Tongue (tissue), 3 donors: ENCODE measurements around the gene VAPA. TPM values are rescaled to one million over a fixed set of nuclear protein-coding genes. Genes with fewer than 3 reads are reported as not detected.
A peak's percentile ranks its signal among the peaks of the same experiment; 100 is the strongest.

Experiments
- DNase-seq: peaks from one replicate; pipeline ENCODE4 v3.0.0-alpha.2; 2015
- small RNA-seq: library from RNA; depleted of rRNA; stranded (forward); fragments of <200 nt; gene quantifications from one replicate; pipeline ENCODE3, GENCODE V24; 2014; ENCODE audit warnings: low replicate concordance
- total RNA-seq: library from RNA; depleted of rRNA; stranded (reverse); fragments of >200 nt; gene quantifications from one replicate; pipeline ENCODE4 v1.2.3, GENCODE V29; 2014

The VAPA gene
- total RNA-seq, 1 donor from 2014 or later = 356 TPM

DNA sequence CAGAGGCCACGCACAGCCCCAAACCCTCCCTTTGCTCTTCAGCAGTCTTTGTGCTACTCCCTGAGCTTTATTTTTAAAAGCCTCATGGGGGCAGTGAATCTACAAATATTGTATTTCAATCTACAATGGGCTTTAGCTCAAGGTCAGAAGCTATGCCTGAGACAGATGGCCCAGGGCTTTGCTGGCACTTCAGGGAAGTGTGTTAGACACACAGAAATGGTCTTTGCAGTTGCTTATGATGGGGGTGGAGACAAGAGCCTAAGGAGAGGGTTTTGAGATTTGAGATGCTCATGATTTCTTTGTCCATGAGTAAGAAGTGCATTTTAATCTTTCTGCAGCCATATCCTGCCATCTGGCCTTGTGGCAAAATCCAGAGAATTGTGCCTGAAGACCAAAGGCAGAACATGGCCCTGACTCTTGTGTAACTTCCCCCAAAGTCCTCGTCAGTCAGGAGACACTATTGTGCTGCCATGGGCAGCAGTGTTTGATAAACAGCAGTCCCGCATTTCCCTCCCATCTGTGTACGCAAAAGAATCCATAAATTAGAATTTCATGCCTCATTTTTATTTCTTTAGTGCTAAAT lies 92.6 kb downstream of the VAPA start:
- DNase-seq = peak; percentile 53

DNA sequence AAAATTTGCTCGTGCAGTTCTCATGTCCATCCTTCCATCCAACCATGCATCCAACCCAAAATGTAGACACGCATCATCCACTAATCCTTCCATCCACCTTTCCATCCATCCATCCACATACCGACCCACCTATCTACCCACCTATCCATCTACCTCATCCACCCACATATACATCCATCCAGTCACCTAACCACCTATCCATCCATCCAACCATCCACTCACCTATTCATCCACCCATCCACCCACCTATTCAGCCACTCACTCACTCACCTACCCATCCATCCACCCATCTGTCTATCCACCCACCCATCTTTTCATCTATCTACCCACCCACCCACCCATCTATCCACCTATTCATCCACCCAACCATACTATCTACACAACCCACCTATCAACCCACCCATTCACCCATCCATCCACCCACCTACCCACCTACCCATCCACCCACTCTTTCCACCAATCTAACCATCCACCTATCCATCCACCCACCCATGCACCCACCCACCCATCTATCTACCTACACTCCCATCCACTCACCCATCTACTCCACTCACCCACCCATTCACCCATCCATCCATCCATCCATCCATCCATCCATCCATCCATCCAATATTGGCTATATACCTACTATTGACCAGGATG lies 94.3 kb downstream of the VAPA start:
- no peak for DNase-seq

Small RNA genes within 50 kb of the gene (small RNA-seq; reads per million reads assigned to genes)
- gene RNA5SP450 = 0.15 reads per million

Other genes with a start within 250 kb of the VAPA start
- gene RAB31, start 205.7 kb upstream of the VAPA start, total RNA-seq = 31.0 TPM
- not detected for gene TXNDC2, start 28.0 kb upstream of the VAPA start, total RNA-seq